ENCODE measurements around the gene ARF1. TPM values are rescaled to one million over a fixed set of nuclear protein-coding genes. Genes with fewer than 3 reads are reported as not detected.

ARF1 gene
- total and polyA plus RNA-seq, 10 of the 15 experiments (the other 5 are each of a cell fraction or from before 2014, with no cell fraction given): 48.4 to 508 (median 283) TPM

DNA sequence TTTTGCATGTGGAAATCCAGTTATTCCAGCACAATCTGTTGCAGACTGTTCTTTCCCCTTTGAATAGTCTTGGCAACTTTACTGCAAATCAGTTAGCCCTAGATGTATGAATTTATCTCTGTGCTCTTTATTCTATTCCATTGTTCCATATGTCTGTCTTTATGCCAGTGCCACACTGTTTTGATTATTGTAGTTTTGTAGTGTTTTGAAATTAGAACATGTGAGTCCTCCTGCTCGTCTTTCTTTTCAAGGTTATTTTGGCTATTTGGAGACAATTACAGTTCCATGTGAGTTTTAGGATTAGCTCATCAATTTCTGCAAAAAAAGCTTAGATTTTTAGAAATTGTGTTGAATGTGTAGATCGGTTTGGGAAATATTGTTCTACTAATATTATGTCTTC is 49.1 kb upstream of the ARF1 start:
- Histone ChIP-seq H3K4me2 (ENCODE audit: control insufficient read depth, insufficient read depth) (no peak overlapping the region), H3K79me2 (ENCODE audit: control insufficient read depth, insufficient read depth, low read length) (no peaks in the 10 kb centered on the region), H4K20me1 (ENCODE audit: control insufficient read depth, insufficient read depth) (no peaks in the 10 kb centered on the region; the same call in 1 of the 2 replicates), H3K36me3 (ENCODE audit: control insufficient read depth in 2 of 2, insufficient read depth in 2 of 2, low read length in 1 of 2) (no peaks in the 10 kb centered on the region), H3K27ac (ENCODE audit: control insufficient read depth, insufficient read depth) (no peak overlapping the region), H3K4me1 (ENCODE audit: control insufficient read depth, insufficient read depth, low read length) (no peaks in the 10 kb centered on the region), H2AFZ (ENCODE audit: control insufficient read depth, low read depth, low read length) (no peak overlapping the region), H3K27me3 (replicated peaks in 1 of 2; ENCODE audit: control insufficient read depth in 2 of 2, insufficient read depth in 2 of 2, low read length in 1 of 2) (no peaks in the 10 kb centered on the region), H3K9me3 (replicated peaks; ENCODE audit: control insufficient read depth, insufficient read depth, low read length) (no peaks in the 10 kb centered on the region; the same call in 2 of the 3 replicates), H3K4me3 (no peak overlapping the region), H3K9ac (ENCODE audit: control insufficient read depth, insufficient read depth, low read length) (no peak overlapping the region)
- RAD21 ChIA-PET (ENCODE audit: unreplicated experiment): no interaction called here
- in situ Hi-C loops (cut with MboI): no loop called here
- SMC1A ChIA-PET (ENCODE audit: uncharacterized antibody, unreplicated experiment): interaction anchor here (1.3 kb wide), 1 partner anchor 22 kb away, joined by 3 read pairs; no protein-coding TSS in a partner anchor
- intact Hi-C loops (cut with micrococcal nuclease; ENCODE audit: unreplicated experiment): no loop called here
- FAIRE-seq: no peak
- no peak for ATAC-seq
- CTCF ChIA-PET: interaction anchor here (1.0 to 1.4 kb wide), 2 partner anchors 29 to 34 kb away, joined by 3 to 6 read pairs; no protein-coding TSS in a partner anchor
- BruUV-seq (replicated peaks): no TSS peak
- POLR2A ChIA-PET: no interaction called here
- DNase-seq (ENCODE audit: low read depth, low spot score): no peak
- 36% methylated on average over 2 of the region's 2 CpGs for WGBS (ENCODE audit: insufficient coverage, insufficient replicate concordance, low lambda C conversion rate, missing lambda C conversion rate)
- no peak for TF ChIP-seq CBX3 (IDR thresholded peaks at IDR 0.05; ENCODE audit: borderline replicate concordance, low read depth)
- TF ChIP-seq RUNX3 (IDR thresholded peaks at IDR 0.05; ENCODE audit: low read length): no peak
- no peak for TF ChIP-seq MEF2A (IDR thresholded peaks at IDR 0.05; ENCODE audit: insufficient read depth, low read depth, low read length)
- no peak for TF ChIP-seq ZNF24 (IDR thresholded peaks at IDR 0.05)
- TF ChIP-seq, protein P1, sequence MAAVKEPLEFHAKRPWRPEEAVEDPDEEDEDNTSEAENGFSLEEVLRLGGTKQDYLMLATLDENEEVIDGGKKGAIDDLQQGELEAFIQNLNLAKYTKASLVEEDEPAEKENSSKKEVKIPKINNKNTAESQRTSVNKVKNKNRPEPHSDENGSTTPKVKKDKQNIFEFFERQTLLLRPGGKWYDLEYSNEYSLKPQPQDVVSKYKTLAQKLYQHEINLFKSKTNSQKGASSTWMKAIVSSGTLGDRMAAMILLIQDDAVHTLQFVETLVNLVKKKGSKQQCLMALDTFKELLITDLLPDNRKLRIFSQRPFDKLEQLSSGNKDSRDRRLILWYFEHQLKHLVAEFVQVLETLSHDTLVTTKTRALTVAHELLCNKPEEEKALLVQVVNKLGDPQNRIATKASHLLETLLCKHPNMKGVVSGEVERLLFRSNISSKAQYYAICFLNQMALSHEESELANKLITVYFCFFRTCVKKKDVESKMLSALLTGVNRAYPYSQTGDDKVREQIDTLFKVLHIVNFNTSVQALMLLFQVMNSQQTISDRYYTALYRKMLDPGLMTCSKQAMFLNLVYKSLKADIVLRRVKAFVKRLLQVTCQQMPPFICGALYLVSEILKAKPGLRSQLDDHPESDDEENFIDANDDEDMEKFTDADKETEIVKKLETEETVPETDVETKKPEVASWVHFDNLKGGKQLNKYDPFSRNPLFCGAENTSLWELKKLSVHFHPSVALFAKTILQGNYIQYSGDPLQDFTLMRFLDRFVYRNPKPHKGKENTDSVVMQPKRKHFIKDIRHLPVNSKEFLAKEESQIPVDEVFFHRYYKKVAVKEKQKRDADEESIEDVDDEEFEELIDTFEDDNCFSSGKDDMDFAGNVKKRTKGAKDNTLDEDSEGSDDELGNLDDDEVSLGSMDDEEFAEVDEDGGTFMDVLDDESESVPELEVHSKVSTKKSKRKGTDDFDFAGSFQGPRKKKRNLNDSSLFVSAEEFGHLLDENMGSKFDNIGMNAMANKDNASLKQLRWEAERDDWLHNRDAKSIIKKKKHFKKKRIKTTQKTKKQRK (IDR thresholded peaks at IDR 0.05; ENCODE audit: low read depth, low read length): no peak
- TF ChIP-seq NFYB (IDR thresholded peaks at IDR 0.05; ENCODE audit: insufficient read depth, low read depth, low read length): no peak
- no peak for TF ChIP-seq EZH2 (IDR thresholded peaks at IDR 0.05; ENCODE audit: borderline replicate concordance, control insufficient read depth, low read depth, low read length)
- TF ChIP-seq, protein P2, sequence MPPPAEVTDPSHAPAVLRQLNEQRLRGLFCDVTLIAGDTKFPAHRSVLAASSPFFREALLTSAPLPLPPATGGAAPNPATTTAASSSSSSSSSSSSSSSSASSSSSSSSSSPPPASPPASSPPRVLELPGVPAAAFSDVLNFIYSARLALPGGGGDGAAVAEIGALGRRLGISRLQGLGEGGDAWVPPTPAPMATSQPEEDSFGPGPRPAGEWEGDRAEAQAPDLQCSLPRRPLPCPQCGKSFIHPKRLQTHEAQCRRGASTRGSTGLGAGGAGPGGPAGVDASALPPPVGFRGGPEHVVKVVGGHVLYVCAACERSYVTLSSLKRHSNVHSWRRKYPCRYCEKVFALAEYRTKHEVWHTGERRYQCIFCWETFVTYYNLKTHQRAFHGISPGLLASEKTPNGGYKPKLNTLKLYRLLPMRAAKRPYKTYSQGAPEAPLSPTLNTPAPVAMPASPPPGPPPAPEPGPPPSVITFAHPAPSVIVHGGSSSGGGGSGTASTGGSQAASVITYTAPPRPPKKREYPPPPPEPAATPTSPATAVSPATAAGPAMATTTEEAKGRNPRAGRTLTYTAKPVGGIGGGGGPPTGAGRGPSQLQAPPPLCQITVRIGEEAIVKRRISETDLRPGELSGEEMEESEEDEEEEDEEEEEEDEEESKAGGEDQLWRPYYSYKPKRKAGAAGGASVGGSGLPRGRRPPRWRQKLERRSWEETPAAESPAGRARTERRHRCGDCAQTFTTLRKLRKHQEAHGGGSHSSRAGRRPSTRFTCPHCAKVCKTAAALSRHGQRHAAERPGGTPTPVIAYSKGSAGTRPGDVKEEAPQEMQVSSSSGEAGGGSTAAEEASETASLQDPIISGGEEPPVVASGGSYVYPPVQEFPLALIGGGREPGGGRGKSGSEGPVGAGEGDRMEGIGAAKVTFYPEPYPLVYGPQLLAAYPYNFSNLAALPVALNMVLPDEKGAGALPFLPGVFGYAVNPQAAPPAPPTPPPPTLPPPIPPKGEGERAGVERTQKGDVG (CRISPR knock-in tag; IDR thresholded peaks at IDR 0.05): no peak
- no peak for TF ChIP-seq STAT3 (IDR thresholded peaks at IDR 0.05; ENCODE audit: low read depth, low read length)
- no peak for TF ChIP-seq MYC (IDR thresholded peaks at IDR 0.05; ENCODE audit: insufficient read depth, insufficient read length, insufficient replicate concordance, low read length, severe bottlenecking)

Data from GM12878 (cell line).